ENCODE measurements around the gene SLC39A2.
"Not testable (repeated sequence)": the region's sequence is repeated elsewhere in the genome, so short reads cannot be mapped to it uniquely, and the experiment has no call there.

SLC39A2 gene

GRCh38 chr14:20997564-20997963 is 1.5 kb upstream of the SLC39A2 start:
- no peak for DNase-seq

GRCh38 chr14:20998139-20998538 is 954 bp upstream of the SLC39A2 start:
- no peak for DNase-seq

- no peak for DNase-seq
Observed at GRCh38 chr14:20999591-20999990, 498 bp downstream of the SLC39A2 start.

- DNase-seq = no peak
Observed at GRCh38 chr14:21001218-21001617, 2.1 kb downstream of the SLC39A2 start.

- no peak for DNase-seq
Observed at GRCh38 chr14:21003788-21004346, 4.8 kb downstream of the SLC39A2 start.

- DNase-seq = not testable (repeated sequence)
Observed at GRCh38 chr14:21009721-21010120, 10.6 kb downstream of the SLC39A2 start.

GRCh38 chr14:21011136-21011535 is 12.0 kb downstream of the SLC39A2 start:
- no peak for DNase-seq

- peak; percentile 85 for DNase-seq
Observed at GRCh38 chr14:21014761-21015190, 15.7 kb downstream of the SLC39A2 start.

- DNase-seq = no peak
Observed at GRCh38 chr14:21015312-21015711, 16.2 kb downstream of the SLC39A2 start.

GRCh38 chr14:21016413-21017190 is 17.5 kb downstream of the SLC39A2 start:
- DNase-seq = no peak

GRCh38 chr14:21017528-21018245 is 18.6 kb downstream of the SLC39A2 start:
- DNase-seq = no peak

- DNase-seq = no peak
Observed at GRCh38 chr14:21018286-21018685, 19.2 kb downstream of the SLC39A2 start.

GRCh38 chr14:21018781-21019180 is 19.7 kb downstream of the SLC39A2 start:
- no peak for DNase-seq

- DNase-seq = no peak
Observed at GRCh38 chr14:21019366-21019765, 20.3 kb downstream of the SLC39A2 start.

GRCh38 chr14:21020977-21021545 is 22.0 kb downstream of the SLC39A2 start:
- DNase-seq = no peak

GRCh38 chr14:21022686-21023085 is 23.6 kb downstream of the SLC39A2 start:
- DNase-seq = no peak

- DNase-seq = no peak
Observed at GRCh38 chr14:21023174-21023573, 24.1 kb downstream of the SLC39A2 start.

- DNase-seq = no peak
Observed at GRCh38 chr14:21023817-21024584, 24.9 kb downstream of the SLC39A2 start.

- peak; percentile 79 for DNase-seq
Observed at GRCh38 chr14:21024585-21025370, 25.7 kb downstream of the SLC39A2 start, which contains the start of gene NDRG2. NDRG2 (minus strand) TSS chr14:21025061; CDS start chr14:21023315, 1,746 bp downstream.

- DNase-seq = peak; percentile 40
Observed at GRCh38 chr14:21025371-21026273, 26.5 kb downstream of the SLC39A2 start.

Data from NCI-H69 (cell line).